Heart right ventricle (tissue), 16 donors: Measurements from ENCODE around the gene ANKRD33. TPM values are rescaled to one million over a fixed set of nuclear protein-coding genes. Genes with fewer than 3 reads are reported as not detected.

ENCODE experiments used
- ATAC-seq, 8 donors: fragments of 200-7000 bp; cut with Tn5 transposase; one replicate each; pipeline ENCODE4 v1.9.1; 2020; ENCODE audit warnings: mild to moderate bottlenecking in 8 of 8, moderate library complexity in 8 of 8, moderate number of reproducible peaks in 1 of 8
- DNase-seq, 2 donors: peaks; one replicate each; pipeline ENCODE4 v3.0.0-alpha.2; 2020
- H3K27ac ChIP-seq, 10 donors: fragments of 200-600 bp; sonication (generic) in 2 of 10; one replicate each; pipeline versions ENCODE4 v1.5.0 to v1.8.0; 2020 to 2022; ENCODE audit warnings: mild to moderate bottlenecking in 3 of 10
- H3K27me3 ChIP-seq, 7 donors: fragments of 200-600 bp; one replicate each; pipeline ENCODE4 v1.8.0; 2021 to 2022; ENCODE audit warnings: mild to moderate bottlenecking in 2 of 7
- H3K36me3 ChIP-seq, 9 donors: fragments of 200-600 bp; sonication (generic) in 1 of 9; one replicate each; pipeline versions ENCODE4 v1.5.0 to v1.8.0; 2020 to 2022; ENCODE audit warnings: mild to moderate bottlenecking in 2 of 9
- H3K4me1 ChIP-seq, 9 donors: fragments of 200-600 bp; sonication (generic) in 1 of 9; one replicate each; pipeline versions ENCODE4 v1.5.0 to v1.8.0; 2020 to 2022; ENCODE audit warnings: mild to moderate bottlenecking in 4 of 9
- H3K4me3 ChIP-seq, 10 donors: fragments of 200-600 bp; sonication (generic) in 2 of 10; one replicate each; pipeline versions ENCODE4 v1.5.0 to v1.8.0; 2020 to 2022; ENCODE audit warnings: mild to moderate bottlenecking in 7 of 10, moderate library complexity in 2 of 10
- H3K9me3 ChIP-seq, 11 donors: fragments of 200-600 bp in 10 of 11; sonication (generic) in 2 of 11; one replicate each; pipeline versions ENCODE4 v1.5.0 to v1.8.0; 2013 to 2022; ENCODE audit warnings: mild to moderate bottlenecking in 2 of 11, control low read depth in 1 of 11, moderate library complexity in 1 of 11
- CTCF ChIP-seq, 9 donors: fragments of 200-600 bp; sonication (generic) in 2 of 9; IDR thresholded peaks; one replicate each; pipeline versions ENCODE4 v1.5.0 to v1.8.0; 2021 to 2022; ENCODE audit warnings: antibody characterized with exemption in 9 of 9, mild to moderate bottlenecking in 5 of 9, moderate library complexity in 1 of 9
- WGBS, 2 donors: extraction: QIAGEN DNeasy Blood & Tissue Kit; methylation state at CpG; one replicate each; pipeline ENCODE4 v1.1.7; 2013; ENCODE audit warnings: inconsistent platforms in 1 of 2; 5-methylcytosine and 5-hydroxymethylcytosine counted together
- intact Hi-C, 10 donors: fragments of 100-400 bp; cut with DNase I; formaldehyde crosslinking; loops; one replicate each; pipeline versions ENCODE4 v1.11.1 to v1.14.2; 2022
- polyA plus RNA-seq, 2 donors: library from polyadenylated mRNA; stranded (reverse); fragments of 200-250 nt; gene quantifications; one replicate each; pipeline ENCODE4 v1.2.3, GENCODE V29; 2013
- total RNA-seq, 10 donors: library from RNA; stranded (reverse); fragmentation: NEBNext Ultra II Directional in 3 of 10; extraction: Animal tissue kit (Norgen Biotek cat#: 25700) in 3 of 10; gene quantifications; one replicate each; pipeline versions ENCODE4 v1.2.1 to v1.2.4, GENCODE V29; 2021 to 2023
- donor health status: Arrhythmogenic right ventricular cardiomyopathy.
- donor health status: ischemic (EF 13 %, LVEDD 7.1; RV severe dilation, severe dysfunction).
- donor health status: healthy with polysubstance abuse.
- donor health status: DM: no; HTN: yes; CAD: no.
- donor health status: DM: no; HTN: no; CAD: no.
- donor health status: ischemic (EF 25% LVEDD 6.9; RV normal size, moderate dysfunction).
- donor health status: ischemic (EF 25% LVEDD 5.7; RV mildly dilated, moderate dysfunction).
- donor health status: healthy.
- donor health status: DM: yes; HTN: yes; CAD: no.
- donor health status: Ischemic cardiomyopathy.
- donor health status: ischemic (EF 35%, LVEDD 5.7; RV mildly dilated, moderate dysfunction).
- donor health status: nonischemic (EF 11% LVEDD 7.7; RV severe dilation, severe dysfunction).
- donor health status: DM: yes; HTN: yes; CAD: no.
- donor health status: PGD.
- donor health status: ischemic (EF 29% LVEDD 5.4; RV normal size, mild dysfunction).
- donor health status: nonischemic (EF 23%, LVEDD 6.1; RV moderate dilation, normal function).

Gene ANKRD33
- total and polyA plus RNA-seq, 12 donors = 0.01 TPM; not detected in 11

GRCh38 chr12:51851413-51852124 is 36.3 kb upstream of the ANKRD33 start:
- ATAC-seq (peak in 6 of 8 donors; percentile 15 to 46 (median 29)), DNase-seq (no peak)
- WGBS, 2 donors = 61 to 66% methylated on average over 8 of the region's 8 CpGs
- peak overlapping the region in 1 of 10 donors; percentile 16 for H3K4me3 ChIP-seq
- TF ChIP-seq CTCF (IDR thresholded peaks at IDR 0.05) = no peak
- H3K9me3 ChIP-seq = no peaks in the 10 kb centered on the region
- intact Hi-C loops = no loop called here
- peaks cover 15 to 69% (median 45%) of the 10 kb centered on the region in 9 donors for H3K4me1 ChIP-seq
- peak overlapping the region; percentile 5 to 85 (median 70) for H3K27ac ChIP-seq
- peaks cover 2 to 34% (median 18%) of the 10 kb centered on the region in 7 donors for H3K27me3 ChIP-seq
- H3K36me3 ChIP-seq = no peaks in the 10 kb centered on the region

- intact Hi-C loops = no loop called here
- Histone ChIP-seq H3K36me3 (no peaks in the 10 kb centered on the region), H3K9me3 (no peaks in the 10 kb centered on the region), H3K4me3 (no peak overlapping the region), H3K27me3 (peaks cover 0 to 24% (median 8%) of the 10 kb centered on the region in 7 donors), H3K27ac (peak overlapping the region in 7 of 10 donors; percentile 42 to 85 (median 78)), H3K4me1 (peaks cover 9 to 60% (median 36%) of the 10 kb centered on the region in 9 donors)
- ATAC-seq (no peak), DNase-seq (no peak)
- WGBS, 2 donors = 87 to 91% methylated on average over 5 of the region's 5 CpGs
- TF ChIP-seq CTCF (IDR thresholded peaks at IDR 0.05) = no peak
Observed at GRCh38 chr12:51852404-51853137, 35.3 kb upstream of the ANKRD33 start.

GRCh38 chr12:51855586-51856428 is 32.1 kb upstream of the ANKRD33 start:
- ATAC-seq (peak in 7 of 8 donors; percentile 51 to 79 (median 73)), DNase-seq (peak; percentile 47 to 49)
- peaks cover 4 to 37% (median 18%) of the 10 kb centered on the region in 9 donors for H3K4me1 ChIP-seq
- TF ChIP-seq CTCF (IDR thresholded peaks at IDR 0.05) = peak in 1 of 9 donors; percentile 4
- peak overlapping the region in 9 of 10 donors; percentile 16 to 45 (median 37) for H3K4me3 ChIP-seq
- intact Hi-C loops = no loop called here
- no peaks in the 10 kb centered on the region for H3K9me3 ChIP-seq
- 11 to 20% methylated on average over 21 of the region's 21 CpGs for WGBS, 2 donors
- peaks cover 0 to 12% (median 0%) of the 10 kb centered on the region in 7 donors for H3K27me3 ChIP-seq
- peak overlapping the region in 6 of 10 donors; percentile 19 to 70 (median 44) for H3K27ac ChIP-seq
- H3K36me3 ChIP-seq = no peaks in the 10 kb centered on the region

- H3K27ac ChIP-seq = no peak overlapping the region
- H3K4me1 ChIP-seq = peaks cover 0 to 25% (median 16%) of the 10 kb centered on the region in 9 donors
- no peaks in the 10 kb centered on the region for H3K36me3 ChIP-seq
- ATAC-seq (no peak), DNase-seq (no peak)
- intact Hi-C loops = loop anchor here in 1 of 10 donors (5.0 kb wide), 1 partner anchor 439 kb away; the partner anchor contains the start of gene SLC4A8
- peaks cover 0 to 46% (median 30%) of the 10 kb centered on the region in 7 donors for H3K27me3 ChIP-seq
- H3K4me3 ChIP-seq = no peak overlapping the region
- no peaks in the 10 kb centered on the region for H3K9me3 ChIP-seq
- WGBS, 2 donors = 92 to 97% methylated on average over 3 of the region's 3 CpGs
- no peak for TF ChIP-seq CTCF (IDR thresholded peaks at IDR 0.05)
Observed at GRCh38 chr12:51860986-51861385, 26.9 kb upstream of the ANKRD33 start.
